ENCODE data around the gene HSPA12A.

GRCh38 chr10:116668018-116668417 is 74.3 kb downstream of the HSPA12A start:
- no peak for TF ChIP-seq CTCF (IDR thresholded peaks at IDR 0.05)
- no peak for TF ChIP-seq POLR2A (IDR thresholded peaks at IDR 0.05)

Measured in Peyer's patch (tissue), 4 donors.